Measurements from ENCODE around the gene TNFAIP8L1.

GRCh38 chr19:4704317-4704673, 65.0 kb downstream of the TNFAIP8L1 start:
- TF ChIP-seq, protein P1, sequence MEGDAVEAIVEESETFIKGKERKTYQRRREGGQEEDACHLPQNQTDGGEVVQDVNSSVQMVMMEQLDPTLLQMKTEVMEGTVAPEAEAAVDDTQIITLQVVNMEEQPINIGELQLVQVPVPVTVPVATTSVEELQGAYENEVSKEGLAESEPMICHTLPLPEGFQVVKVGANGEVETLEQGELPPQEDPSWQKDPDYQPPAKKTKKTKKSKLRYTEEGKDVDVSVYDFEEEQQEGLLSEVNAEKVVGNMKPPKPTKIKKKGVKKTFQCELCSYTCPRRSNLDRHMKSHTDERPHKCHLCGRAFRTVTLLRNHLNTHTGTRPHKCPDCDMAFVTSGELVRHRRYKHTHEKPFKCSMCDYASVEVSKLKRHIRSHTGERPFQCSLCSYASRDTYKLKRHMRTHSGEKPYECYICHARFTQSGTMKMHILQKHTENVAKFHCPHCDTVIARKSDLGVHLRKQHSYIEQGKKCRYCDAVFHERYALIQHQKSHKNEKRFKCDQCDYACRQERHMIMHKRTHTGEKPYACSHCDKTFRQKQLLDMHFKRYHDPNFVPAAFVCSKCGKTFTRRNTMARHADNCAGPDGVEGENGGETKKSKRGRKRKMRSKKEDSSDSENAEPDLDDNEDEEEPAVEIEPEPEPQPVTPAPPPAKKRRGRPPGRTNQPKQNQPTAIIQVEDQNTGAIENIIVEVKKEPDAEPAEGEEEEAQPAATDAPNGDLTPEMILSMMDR (IDR thresholded peaks at IDR 0.05; ENCODE audit: low read length), result no peak
- no peak for TF ChIP-seq EZH2 (optimal IDR thresholded peaks at IDR 0.05; ENCODE audit: low read depth, low read length)
- no peak for TF ChIP-seq EZH2phosphoT487 (IDR thresholded peaks at IDR 0.05; ENCODE audit: low read length)
